Measurements from ENCODE around the gene RSBN1L. TPM values are rescaled to one million over a fixed set of nuclear protein-coding genes. Genes with fewer than 3 reads are reported as not detected.

The RSBN1L gene
- total RNA-seq, 1 experiment from 2014 or later = 18.0 TPM

DNA sequence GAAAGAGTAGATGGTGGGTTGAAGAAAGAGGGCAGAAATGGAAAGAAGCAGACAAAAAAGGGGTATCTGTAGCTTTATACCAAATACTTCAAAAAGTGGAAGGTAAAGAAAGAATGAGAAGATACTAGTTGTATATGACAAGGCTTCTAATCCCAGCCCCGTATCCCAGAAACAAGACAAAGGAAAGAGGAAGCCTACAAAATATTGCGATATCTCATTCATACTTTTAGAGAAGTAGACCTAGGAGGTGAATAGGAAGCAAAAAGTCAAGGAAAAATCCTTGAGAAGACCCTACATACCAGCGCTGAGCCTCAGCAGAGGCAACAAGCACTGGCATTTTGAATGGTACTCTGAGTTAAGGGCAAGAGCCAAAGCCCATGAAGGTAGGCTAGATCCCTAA, 128.9 kb downstream of the RSBN1L start:
- ChIA-PET CTCF (no interaction called here), POLR2A (no interaction called here)
- no peak for DNase-seq (ENCODE audit: low read depth, low spot score)
- Histone ChIP-seq H3K27ac (ENCODE audit: low read length) (no peak overlapping the region), H3K4me1 (ENCODE audit: control insufficient read depth, insufficient read depth, low read length) (no peaks in the 10 kb centered on the region; the same call in 1 of the 2 replicates), H3K9me3 (ENCODE audit: control insufficient read depth, insufficient read depth, low read depth, low read length) (peaks cover 14% of the 10 kb centered on the region; the same call in 1 of the 2 replicates), H3K4me3 (ENCODE audit: low read depth in 2 of 2, low read length in 2 of 2) (no peak overlapping the region), H3K27me3 (ENCODE audit: control insufficient read depth, insufficient read depth, low read length) (no peaks in the 10 kb centered on the region), H3K36me3 (ENCODE audit: control insufficient read depth, insufficient read depth, low read length) (no peaks in the 10 kb centered on the region)
- in situ Hi-C loops (cut with HindIII; ENCODE audit: low pct_unique_long_range_greater_than_20kb, low sequenced_read_pairs) = no loop called here
- TF ChIP-seq TCF7L2 (IDR thresholded peaks at IDR 0.05; ENCODE audit: low read depth, low read length) = no peak
- TF ChIP-seq SIN3A (IDR thresholded peaks at IDR 0.05; ENCODE audit: borderline replicate concordance, insufficient read depth, low read depth, low read length) = no peak
- TF ChIP-seq, protein P1, sequence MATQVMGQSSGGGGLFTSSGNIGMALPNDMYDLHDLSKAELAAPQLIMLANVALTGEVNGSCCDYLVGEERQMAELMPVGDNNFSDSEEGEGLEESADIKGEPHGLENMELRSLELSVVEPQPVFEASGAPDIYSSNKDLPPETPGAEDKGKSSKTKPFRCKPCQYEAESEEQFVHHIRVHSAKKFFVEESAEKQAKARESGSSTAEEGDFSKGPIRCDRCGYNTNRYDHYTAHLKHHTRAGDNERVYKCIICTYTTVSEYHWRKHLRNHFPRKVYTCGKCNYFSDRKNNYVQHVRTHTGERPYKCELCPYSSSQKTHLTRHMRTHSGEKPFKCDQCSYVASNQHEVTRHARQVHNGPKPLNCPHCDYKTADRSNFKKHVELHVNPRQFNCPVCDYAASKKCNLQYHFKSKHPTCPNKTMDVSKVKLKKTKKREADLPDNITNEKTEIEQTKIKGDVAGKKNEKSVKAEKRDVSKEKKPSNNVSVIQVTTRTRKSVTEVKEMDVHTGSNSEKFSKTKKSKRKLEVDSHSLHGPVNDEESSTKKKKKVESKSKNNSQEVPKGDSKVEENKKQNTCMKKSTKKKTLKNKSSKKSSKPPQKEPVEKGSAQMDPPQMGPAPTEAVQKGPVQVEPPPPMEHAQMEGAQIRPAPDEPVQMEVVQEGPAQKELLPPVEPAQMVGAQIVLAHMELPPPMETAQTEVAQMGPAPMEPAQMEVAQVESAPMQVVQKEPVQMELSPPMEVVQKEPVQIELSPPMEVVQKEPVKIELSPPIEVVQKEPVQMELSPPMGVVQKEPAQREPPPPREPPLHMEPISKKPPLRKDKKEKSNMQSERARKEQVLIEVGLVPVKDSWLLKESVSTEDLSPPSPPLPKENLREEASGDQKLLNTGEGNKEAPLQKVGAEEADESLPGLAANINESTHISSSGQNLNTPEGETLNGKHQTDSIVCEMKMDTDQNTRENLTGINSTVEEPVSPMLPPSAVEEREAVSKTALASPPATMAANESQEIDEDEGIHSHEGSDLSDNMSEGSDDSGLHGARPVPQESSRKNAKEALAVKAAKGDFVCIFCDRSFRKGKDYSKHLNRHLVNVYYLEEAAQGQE (IDR thresholded peaks at IDR 0.05; ENCODE audit: insufficient read depth in 1 of 2, low read depth in 2 of 2, low read length in 1 of 2) = no peak
- TF ChIP-seq, protein P2, sequence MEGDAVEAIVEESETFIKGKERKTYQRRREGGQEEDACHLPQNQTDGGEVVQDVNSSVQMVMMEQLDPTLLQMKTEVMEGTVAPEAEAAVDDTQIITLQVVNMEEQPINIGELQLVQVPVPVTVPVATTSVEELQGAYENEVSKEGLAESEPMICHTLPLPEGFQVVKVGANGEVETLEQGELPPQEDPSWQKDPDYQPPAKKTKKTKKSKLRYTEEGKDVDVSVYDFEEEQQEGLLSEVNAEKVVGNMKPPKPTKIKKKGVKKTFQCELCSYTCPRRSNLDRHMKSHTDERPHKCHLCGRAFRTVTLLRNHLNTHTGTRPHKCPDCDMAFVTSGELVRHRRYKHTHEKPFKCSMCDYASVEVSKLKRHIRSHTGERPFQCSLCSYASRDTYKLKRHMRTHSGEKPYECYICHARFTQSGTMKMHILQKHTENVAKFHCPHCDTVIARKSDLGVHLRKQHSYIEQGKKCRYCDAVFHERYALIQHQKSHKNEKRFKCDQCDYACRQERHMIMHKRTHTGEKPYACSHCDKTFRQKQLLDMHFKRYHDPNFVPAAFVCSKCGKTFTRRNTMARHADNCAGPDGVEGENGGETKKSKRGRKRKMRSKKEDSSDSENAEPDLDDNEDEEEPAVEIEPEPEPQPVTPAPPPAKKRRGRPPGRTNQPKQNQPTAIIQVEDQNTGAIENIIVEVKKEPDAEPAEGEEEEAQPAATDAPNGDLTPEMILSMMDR (IDR thresholded peaks at IDR 0.05) = no peak
- no peak for ATAC-seq
- intact Hi-C loops (cut with micrococcal nuclease; ENCODE audit: unreplicated experiment) = no loop called here
- BruUV-seq (replicated peaks) = no TSS peak

DNA sequence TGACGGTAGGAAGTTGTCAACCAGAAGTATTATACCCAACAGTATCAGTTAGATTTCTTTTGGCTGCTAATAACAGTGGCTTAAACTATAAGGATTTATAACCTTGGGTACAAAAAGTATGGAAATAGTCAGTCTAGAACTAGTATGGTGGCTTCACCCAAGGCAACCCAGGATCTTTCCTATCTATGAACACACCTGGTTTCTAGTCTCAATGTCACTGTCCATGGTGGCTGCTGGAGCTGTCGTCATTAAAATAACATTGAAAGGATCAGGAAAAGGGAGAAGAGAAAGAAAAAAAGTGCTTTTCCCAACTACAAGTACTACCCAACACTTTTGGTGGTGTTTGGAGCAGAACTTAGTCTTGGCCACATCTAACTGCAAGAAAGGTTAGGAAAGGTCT, 130.0 kb downstream of the RSBN1L start:
- CTCF ChIA-PET = no interaction called here
- in situ Hi-C loops (cut with HindIII; ENCODE audit: low pct_unique_long_range_greater_than_20kb, low sequenced_read_pairs) = no loop called here
- TF ChIP-seq, protein P2 (IDR thresholded peaks at IDR 0.05) = no peak
- TF ChIP-seq, protein P1 (IDR thresholded peaks at IDR 0.05; ENCODE audit: insufficient read depth in 1 of 2, low read depth in 2 of 2, low read length in 1 of 2) = peak in 1 of 2 experiments; percentile 71; a peak in 2 of 4 replicates
- H3K4me3 ChIP-seq (ENCODE audit: low read depth in 2 of 2, low read length in 2 of 2) = no peak overlapping the region
- H3K36me3 ChIP-seq (ENCODE audit: control insufficient read depth, insufficient read depth, low read length) = no peaks in the 10 kb centered on the region
- no peak for DNase-seq (ENCODE audit: low read depth, low spot score)
- BruUV-seq (replicated peaks) = TSS peak; percentile 19
- peaks cover 2% of the 10 kb centered on the region; the same call in 1 of the 2 replicates for H3K9me3 ChIP-seq (ENCODE audit: control insufficient read depth, insufficient read depth, low read depth, low read length)
- POLR2A ChIA-PET = no interaction called here
- no peaks in the 10 kb centered on the region for H3K27me3 ChIP-seq (ENCODE audit: control insufficient read depth, insufficient read depth, low read length)
- peaks cover 6% of the 10 kb centered on the region; the same call in 1 of the 2 replicates for H3K4me1 ChIP-seq (ENCODE audit: control insufficient read depth, insufficient read depth, low read length)
- ATAC-seq = no peak
- intact Hi-C loops (cut with micrococcal nuclease; ENCODE audit: unreplicated experiment) = no loop called here
- H3K27ac ChIP-seq (ENCODE audit: low read length) = no peak overlapping the region

Measured in Panc1 (cell line).